WTC11 (cell line): ENCODE results near the gene TMC1. TPM values are rescaled to one million over a fixed set of nuclear protein-coding genes. Genes with fewer than 3 reads are reported as not detected.

ENCODE experiments used
- ATAC-seq: fragments of 200-7000 bp; cut with Tn5 transposase; 2 replicates; pipeline ENCODE4 v1.10.0; 2021; ENCODE audit warnings: mild to moderate bottlenecking, moderate library complexity
- CTCF ChIA-PET: fragments of 300-600 bp; sonication (Branson Sonifier 250); formaldehyde crosslinking; loops from one replicate; lab custom pipeline; 2021; ENCODE audit warnings: antibody characterized with exemption; lab: Charles Lee
- POLR2A ChIA-PET: fragments of 350-600 bp; sonication (Branson Sonifier 250); formaldehyde crosslinking; loops from one replicate; lab custom pipeline; 2021; ENCODE audit warnings: antibody characterized with exemption; lab: Charles Lee
- DNase-seq: peaks from one replicate; pipeline ENCODE4 v3.0.0; 2021; ENCODE audit warnings: low spot score
- H3K27ac Mint-ChIP-seq: 2 replicates; pipeline ENCODE4 v1.8.0; 2021; ENCODE audit warnings: mixed read lengths
- H3K27me3 Mint-ChIP-seq: 2 replicates; pipeline ENCODE4 v1.8.0; 2021; ENCODE audit warnings: low read depth, mild to moderate bottlenecking, moderate library complexity, mixed read lengths
- H3K36me3 Mint-ChIP-seq: 2 replicates; pipeline ENCODE4 v1.8.0; 2021; ENCODE audit warnings: mixed read lengths
- H3K4me1 Mint-ChIP-seq: 2 replicates; pipeline ENCODE4 v1.8.0; 2022; ENCODE audit warnings: mixed read lengths
- H3K4me3 Mint-ChIP-seq: 2 replicates; pipeline ENCODE4 v1.8.0; 2021; ENCODE audit warnings: mild to moderate bottlenecking, moderate library complexity, mixed read lengths
- H3K9me3 Mint-ChIP-seq: 2 replicates; pipeline ENCODE4 v1.8.0; 2021; ENCODE audit warnings: mixed read lengths
- CREB1 ChIP-seq: sonication (generic); formaldehyde crosslinking; IDR thresholded peaks from 2 replicates; pipeline ENCODE4 v1.8.0; 2023; ENCODE audit warnings: mild to moderate bottlenecking, missing genetic modification reagents
- FOXJ3 ChIP-seq: sonication (generic); formaldehyde crosslinking; IDR thresholded peaks from 2 replicates; pipeline ENCODE4 v1.9.0; 2021; ENCODE audit warnings: missing genetic modification reagents, mild to moderate bottlenecking, borderline replicate concordance
- FOXP1 ChIP-seq: sonication (generic); formaldehyde crosslinking; IDR thresholded peaks from 2 replicates; pipeline ENCODE4 v1.8.0; 2022; ENCODE audit warnings: missing genetic modification reagents, mild to moderate bottlenecking, moderate library complexity, borderline replicate concordance
- GABPB1 ChIP-seq: sonication (generic); formaldehyde crosslinking; IDR thresholded peaks from 2 replicates; pipeline ENCODE4 v1.8.1; 2023; ENCODE audit warnings: mild to moderate bottlenecking, missing genetic modification reagents
- GTF2I ChIP-seq: fragments of 250-450 bp; sonication (Bioruptor Pico); conservative IDR thresholded peaks from 2 replicates; pipeline ENCODE4 v1.4.0; 2021; ENCODE audit warnings: mild to moderate bottlenecking
- HMGA2 ChIP-seq: fragments of 250-450 bp; sonication (Bioruptor Pico); IDR thresholded peaks from 2 replicates; pipeline ENCODE4 v1.4.0; 2021; ENCODE audit warnings: mild to moderate bottlenecking, moderate library complexity
- JAZF1 ChIP-seq: fragments of 250-450 bp; sonication (Bioruptor Pico); IDR thresholded peaks from 2 replicates; pipeline ENCODE4 v1.9.0; 2021; ENCODE audit warnings: moderate library complexity, mild to moderate bottlenecking, inconsistent platforms
- JUN ChIP-seq: sonication (generic); formaldehyde crosslinking; IDR thresholded peaks from 2 replicates; pipeline ENCODE4 v1.8.0; 2023; ENCODE audit warnings: mild to moderate bottlenecking, missing genetic modification reagents
- KAT7 ChIP-seq: sonication (generic); formaldehyde crosslinking; IDR thresholded peaks from 2 replicates; pipeline ENCODE4 v1.8.1; 2023; ENCODE audit warnings: missing genetic modification reagents, mild to moderate bottlenecking, borderline replicate concordance
- MAX ChIP-seq: sonication (generic); formaldehyde crosslinking; IDR thresholded peaks from 2 replicates; pipeline ENCODE4 v1.8.0; 2022; ENCODE audit warnings: mild to moderate bottlenecking, missing genetic modification reagents
- NR1H2 ChIP-seq: sonication (generic); formaldehyde crosslinking; IDR thresholded peaks from 2 replicates; pipeline ENCODE4 v1.9.0; 2021; ENCODE audit warnings: mild to moderate bottlenecking, moderate library complexity, missing genetic modification reagents
- NR3C1 ChIP-seq: sonication (generic); formaldehyde crosslinking; conservative IDR thresholded peaks from 2 replicates; pipeline ENCODE4 v1.8.1; 2023; ENCODE audit warnings: low read depth, mild to moderate bottlenecking, missing genetic modification reagents
- RELA ChIP-seq: sonication (generic); formaldehyde crosslinking; IDR thresholded peaks from 2 replicates; pipeline ENCODE4 v1.8.1; 2022; ENCODE audit warnings: missing genetic modification reagents, mild to moderate bottlenecking, borderline replicate concordance
- RORB ChIP-seq: fragments of 250-450 bp; sonication (Bioruptor Pico); IDR thresholded peaks from 2 replicates; pipeline ENCODE4 v1.9.0; 2021; ENCODE audit warnings: mild to moderate bottlenecking
- SOX15 ChIP-seq: fragments of 250-450 bp; sonication (Bioruptor Pico); IDR thresholded peaks from 2 replicates; pipeline ENCODE4 v1.9.0; 2021; ENCODE audit warnings: mild to moderate bottlenecking
- TCF7 ChIP-seq: sonication (generic); formaldehyde crosslinking; IDR thresholded peaks from 2 replicates; pipeline ENCODE4 v1.8.0; 2022; ENCODE audit warnings: mild to moderate bottlenecking, low read depth, missing genetic modification reagents, moderate library complexity
- ZNF219 ChIP-seq: sonication (generic); formaldehyde crosslinking; IDR thresholded peaks from 2 replicates; pipeline ENCODE4 v1.8.0; 2023; ENCODE audit warnings: missing genetic modification reagents, mild to moderate bottlenecking, borderline replicate concordance
- ZNF232 ChIP-seq: sonication (generic); formaldehyde crosslinking; IDR thresholded peaks from 2 replicates; pipeline ENCODE4 v1.8.0; 2022; ENCODE audit warnings: mild to moderate bottlenecking, missing genetic modification reagents
- ZNF396 ChIP-seq: fragments of 250-450 bp; sonication (Bioruptor Pico); IDR thresholded peaks from 2 replicates; pipeline ENCODE4 v1.8.0; 2021; ENCODE audit warnings: mild to moderate bottlenecking, moderate library complexity, borderline replicate concordance
- ZNF416 ChIP-seq: fragments of 250-450 bp; sonication (Bioruptor Pico); IDR thresholded peaks from 2 replicates; pipeline ENCODE4 v1.9.0; 2021; ENCODE audit warnings: mild to moderate bottlenecking, inconsistent platforms
- ZSCAN18 ChIP-seq: fragments of 250-450 bp; sonication (Bioruptor Pico); IDR thresholded peaks from 2 replicates; pipeline ENCODE4 v2.1.2; 2022; ENCODE audit warnings: mild to moderate bottlenecking, moderate library complexity
- total RNA-seq: library from RNA; stranded (reverse); gene quantifications from 3 replicates; pipeline ENCODE4 v1.2.3, GENCODE V29; 2021
- TF ChIP-seq, protein P1 (sequence below): sonication (generic); formaldehyde crosslinking; IDR thresholded peaks from 2 replicates; pipeline ENCODE4 v1.8.1; 2023; ENCODE audit warnings: mild to moderate bottlenecking, missing genetic modification reagents, moderate library complexity
- TF ChIP-seq, protein P2 (sequence below): fragments of 250-450 bp; sonication (Bioruptor Pico); IDR thresholded peaks from 2 replicates; pipeline ENCODE4 v1.9.0; 2021; ENCODE audit warnings: moderate library complexity, mild to moderate bottlenecking, inconsistent platforms, borderline replicate concordance
- TF ChIP-seq, protein P3 (sequence below): sonication (generic); formaldehyde crosslinking; IDR thresholded peaks from 2 replicates; pipeline ENCODE4 v1.8.1; 2023; ENCODE audit warnings: mild to moderate bottlenecking, missing genetic modification reagents
- TF ChIP-seq, protein P4 (sequence below): fragments of 250-450 bp; sonication (Bioruptor Pico); IDR thresholded peaks from 2 replicates; pipeline ENCODE4 v1.8.0; 2021; ENCODE audit warnings: mild to moderate bottlenecking
- TF ChIP-seq, protein P5 (sequence below): fragments of 250-450 bp; sonication (Bioruptor Pico); conservative IDR thresholded peaks from 2 replicates; pipeline ENCODE4 v1.9.0; 2021; ENCODE audit warnings: mild to moderate bottlenecking

The TMC1 gene
- total RNA-seq, 1 experiment from 2014 or later: 0.31 TPM

GRCh38 chr9:72497447-72498046 is 23.9 kb upstream of the TMC1 start:
- no peak overlapping the region for H3K4me3 Mint-ChIP-seq
- DNase-seq: no peak
- TF ChIP-seq ZNF232 (no peak), NR3C1 (no peak), MAX (no peak), CREB1 (CRISPR knock-in tag) (no peak), FOXJ3 (CRISPR knock-in tag) (no peak), SOX15 (CRISPR knock-in tag) (no peak), FOXP1 (CRISPR knock-in tag) (no peak), ZSCAN18 (CRISPR knock-in tag) (no peak), TCF7 (CRISPR knock-in tag) (no peak), NR1H2 (CRISPR knock-in tag) (no peak), KAT7 (CRISPR knock-in tag) (no peak), ZNF396 (CRISPR knock-in tag) (no peak)
- TF ChIP-seq, protein P1, sequence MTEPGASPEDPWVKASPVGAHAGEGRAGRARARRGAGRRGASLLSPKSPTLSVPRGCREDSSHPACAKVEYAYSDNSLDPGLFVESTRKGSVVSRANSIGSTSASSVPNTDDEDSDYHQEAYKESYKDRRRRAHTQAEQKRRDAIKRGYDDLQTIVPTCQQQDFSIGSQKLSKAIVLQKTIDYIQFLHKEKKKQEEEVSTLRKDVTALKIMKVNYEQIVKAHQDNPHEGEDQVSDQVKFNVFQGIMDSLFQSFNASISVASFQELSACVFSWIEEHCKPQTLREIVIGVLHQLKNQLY (CRISPR knock-in tag): no peak
- TF ChIP-seq, protein P2, sequence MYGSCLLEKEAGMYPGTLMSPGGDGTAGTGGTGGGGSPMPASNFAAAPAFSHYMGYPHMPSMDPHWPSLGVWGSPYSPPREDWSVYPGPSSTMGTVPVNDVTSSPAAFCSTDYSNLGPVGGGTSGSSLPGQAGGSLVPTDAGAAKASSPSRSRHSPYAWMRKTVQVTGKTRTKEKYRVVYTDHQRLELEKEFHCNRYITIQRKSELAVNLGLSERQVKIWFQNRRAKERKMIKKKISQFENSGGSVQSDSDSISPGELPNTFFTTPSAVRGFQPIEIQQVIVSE (CRISPR knock-in tag): no peak
- TF ChIP-seq, protein P3, sequence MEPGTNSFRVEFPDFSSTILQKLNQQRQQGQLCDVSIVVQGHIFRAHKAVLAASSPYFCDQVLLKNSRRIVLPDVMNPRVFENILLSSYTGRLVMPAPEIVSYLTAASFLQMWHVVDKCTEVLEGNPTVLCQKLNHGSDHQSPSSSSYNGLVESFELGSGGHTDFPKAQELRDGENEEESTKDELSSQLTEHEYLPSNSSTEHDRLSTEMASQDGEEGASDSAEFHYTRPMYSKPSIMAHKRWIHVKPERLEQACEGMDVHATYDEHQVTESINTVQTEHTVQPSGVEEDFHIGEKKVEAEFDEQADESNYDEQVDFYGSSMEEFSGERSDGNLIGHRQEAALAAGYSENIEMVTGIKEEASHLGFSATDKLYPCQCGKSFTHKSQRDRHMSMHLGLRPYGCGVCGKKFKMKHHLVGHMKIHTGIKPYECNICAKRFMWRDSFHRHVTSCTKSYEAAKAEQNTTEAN (CRISPR knock-in tag): no peak
- no peaks in the 10 kb centered on the region for H3K4me1 Mint-ChIP-seq
- ATAC-seq: no peak
- no peaks in the 10 kb centered on the region for H3K36me3 Mint-ChIP-seq
- no peaks in the 10 kb centered on the region for H3K9me3 Mint-ChIP-seq
- ChIA-PET POLR2A (no interaction called here), CTCF (no interaction called here)
- no peaks in the 10 kb centered on the region for H3K27me3 Mint-ChIP-seq
- H3K27ac Mint-ChIP-seq: no peak overlapping the region

DNA sequence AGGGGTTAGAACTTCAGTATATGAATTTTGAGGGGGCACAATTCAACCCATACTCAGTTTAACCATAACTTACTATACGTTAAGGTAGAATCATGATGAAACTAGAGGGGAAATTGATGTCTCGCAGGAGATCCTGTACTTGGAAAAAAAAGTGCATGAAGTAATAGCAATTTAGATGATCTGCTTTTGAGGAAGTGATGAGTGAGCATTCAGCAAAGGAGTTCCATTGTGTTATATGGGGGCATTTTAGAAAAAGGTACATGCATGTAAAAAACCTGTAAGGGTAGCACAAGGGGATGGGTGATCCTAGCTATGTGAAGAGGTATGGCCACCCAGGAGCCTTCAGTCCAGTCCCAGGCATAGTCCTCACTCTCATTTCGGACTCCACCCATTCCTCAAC is 14.8 kb upstream of the TMC1 start:
- DNase-seq: no peak
- Mint-ChIP-seq H3K4me3 (no peak overlapping the region), H3K36me3 (no peaks in the 10 kb centered on the region), H3K27ac (no peak overlapping the region), H3K27me3 (no peaks in the 10 kb centered on the region), H3K9me3 (no peaks in the 10 kb centered on the region), H3K4me1 (no peaks in the 10 kb centered on the region)
- ChIA-PET POLR2A (no interaction called here), CTCF (no interaction called here)
- TF ChIP-seq, protein P4, sequence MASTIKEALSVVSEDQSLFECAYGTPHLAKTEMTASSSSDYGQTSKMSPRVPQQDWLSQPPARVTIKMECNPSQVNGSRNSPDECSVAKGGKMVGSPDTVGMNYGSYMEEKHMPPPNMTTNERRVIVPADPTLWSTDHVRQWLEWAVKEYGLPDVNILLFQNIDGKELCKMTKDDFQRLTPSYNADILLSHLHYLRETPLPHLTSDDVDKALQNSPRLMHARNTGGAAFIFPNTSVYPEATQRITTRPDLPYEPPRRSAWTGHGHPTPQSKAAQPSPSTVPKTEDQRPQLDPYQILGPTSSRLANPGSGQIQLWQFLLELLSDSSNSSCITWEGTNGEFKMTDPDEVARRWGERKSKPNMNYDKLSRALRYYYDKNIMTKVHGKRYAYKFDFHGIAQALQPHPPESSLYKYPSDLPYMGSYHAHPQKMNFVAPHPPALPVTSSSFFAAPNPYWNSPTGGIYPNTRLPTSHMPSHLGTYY (CRISPR knock-in tag): no peak
- no peak for TF ChIP-seq ZNF416
- ATAC-seq: no peak

- ATAC-seq (no peak), DNase-seq (no peak)
- no peaks in the 10 kb centered on the region for H3K27me3 Mint-ChIP-seq
- CTCF ChIA-PET: no interaction called here
- POLR2A ChIA-PET: no interaction called here
- H3K36me3 Mint-ChIP-seq: no peaks in the 10 kb centered on the region
- no peak overlapping the region for H3K27ac Mint-ChIP-seq
- H3K9me3 Mint-ChIP-seq: no peaks in the 10 kb centered on the region
- H3K4me3 Mint-ChIP-seq: no peak overlapping the region
- peaks cover 3% of the 10 kb centered on the region for H3K4me1 Mint-ChIP-seq
- TF ChIP-seq, protein P5, sequence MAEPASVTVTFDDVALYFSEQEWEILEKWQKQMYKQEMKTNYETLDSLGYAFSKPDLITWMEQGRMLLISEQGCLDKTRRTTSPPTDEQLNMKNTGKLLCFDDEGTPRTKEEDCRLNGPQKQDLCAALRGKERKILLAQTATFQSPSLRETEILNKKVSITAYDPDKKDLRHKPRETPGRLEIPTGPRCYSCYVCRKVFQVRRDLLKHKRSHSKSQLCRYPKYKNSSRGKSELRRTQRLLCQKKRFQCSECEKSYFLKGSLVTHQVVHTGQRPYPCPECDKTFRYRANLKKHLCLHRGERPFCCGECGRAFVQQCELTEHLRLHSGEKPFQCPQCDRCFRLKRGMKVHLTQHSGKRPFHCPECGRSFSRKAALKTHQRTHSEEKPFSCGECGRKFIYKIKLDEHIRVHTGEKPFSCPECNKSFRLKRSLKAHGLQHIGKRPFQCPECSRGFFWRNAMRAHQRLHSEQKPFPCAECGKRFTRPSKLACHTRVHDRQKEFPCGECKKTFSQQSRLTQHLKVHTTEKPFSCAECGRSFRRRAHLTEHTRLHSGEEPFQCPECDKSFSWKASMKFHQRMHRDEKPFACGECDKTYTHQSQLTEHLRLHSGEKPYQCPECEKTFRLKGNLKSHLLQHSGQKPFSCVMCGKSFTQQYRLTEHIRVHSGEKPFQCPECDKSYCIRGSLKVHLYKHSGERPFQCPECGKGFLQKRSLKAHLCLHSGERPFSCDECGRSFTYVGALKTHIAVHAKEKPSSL (CRISPR knock-in tag): no peak
- TF ChIP-seq HMGA2 (CRISPR knock-in tag) (no peak), JAZF1 (CRISPR knock-in tag) (no peak), GTF2I (CRISPR knock-in tag) (no peak), ZNF219 (no peak), RELA (no peak), GABPB1 (CRISPR knock-in tag) (no peak), NR3C1 (no peak), JUN (CRISPR knock-in tag) (no peak), RORB (CRISPR knock-in tag) (no peak), ZNF416 (no peak)
Measured at GRCh38 chr9:72509053-72509452, 12.4 kb upstream of the TMC1 start.
